ENCODE results near the gene HGFAC. TPM values are rescaled to one million over a fixed set of nuclear protein-coding genes. Genes with fewer than 3 reads are reported as not detected.

HGFAC gene
- total RNA-seq, 1 donor from 2014 or later, result 1.2 TPM

- Histone ChIP-seq H3K4me3 (no peak overlapping the region), H3K27ac (no peak overlapping the region), H3K27me3 (no peaks in the 10 kb centered on the region), H3K4me1 (no peaks in the 10 kb centered on the region), H3K36me3 (peaks cover 71% of the 10 kb centered on the region), H3K9me3 (no peaks in the 10 kb centered on the region)
- no peak for TF ChIP-seq CTCF (IDR thresholded peaks at IDR 0.05)
- ATAC-seq (no peak), DNase-seq (peak; percentile 38)
- intact Hi-C loops (cut with DNase I), result no loop called here
Observed at GRCh38 chr4:3420956-3421355, 20.8 kb upstream of the HGFAC start.

GRCh38 chr4:3421470-3421869 lies 20.3 kb upstream of the HGFAC start:
- H3K4me1 ChIP-seq, result no peaks in the 10 kb centered on the region
- ATAC-seq, result no peak
- H3K36me3 ChIP-seq, result peaks cover 69% of the 10 kb centered on the region
- no peaks in the 10 kb centered on the region for H3K27me3 ChIP-seq
- no peak overlapping the region for H3K27ac ChIP-seq
- H3K9me3 ChIP-seq, result no peaks in the 10 kb centered on the region
- H3K4me3 ChIP-seq, result no peak overlapping the region
- intact Hi-C loops (cut with DNase I), result no loop called here
- peak; percentile 52 for DNase-seq
- no peak for TF ChIP-seq CTCF (IDR thresholded peaks at IDR 0.05)

- Histone ChIP-seq H3K4me1 (no peaks in the 10 kb centered on the region), H3K27ac (no peak overlapping the region), H3K9me3 (no peaks in the 10 kb centered on the region), H3K36me3 (peaks cover 67% of the 10 kb centered on the region), H3K4me3 (no peak overlapping the region), H3K27me3 (no peaks in the 10 kb centered on the region)
- ATAC-seq (no peak), DNase-seq (no peak)
- no peak for TF ChIP-seq CTCF (IDR thresholded peaks at IDR 0.05)
- intact Hi-C loops (cut with DNase I), result no loop called here
Observed at GRCh38 chr4:3422241-3422801, 19.4 kb upstream of the HGFAC start.

GRCh38 chr4:3422808-3423297 lies 18.9 kb upstream of the HGFAC start:
- H3K4me3 ChIP-seq, result no peak overlapping the region
- no peaks in the 10 kb centered on the region for H3K9me3 ChIP-seq
- DNase-seq (no peak), ATAC-seq (no peak)
- no peak overlapping the region for H3K27ac ChIP-seq
- no peaks in the 10 kb centered on the region for H3K4me1 ChIP-seq
- intact Hi-C loops (cut with DNase I), result no loop called here
- peaks cover 66% of the 10 kb centered on the region for H3K36me3 ChIP-seq
- no peaks in the 10 kb centered on the region for H3K27me3 ChIP-seq
- TF ChIP-seq CTCF (IDR thresholded peaks at IDR 0.05), result no peak

DNA sequence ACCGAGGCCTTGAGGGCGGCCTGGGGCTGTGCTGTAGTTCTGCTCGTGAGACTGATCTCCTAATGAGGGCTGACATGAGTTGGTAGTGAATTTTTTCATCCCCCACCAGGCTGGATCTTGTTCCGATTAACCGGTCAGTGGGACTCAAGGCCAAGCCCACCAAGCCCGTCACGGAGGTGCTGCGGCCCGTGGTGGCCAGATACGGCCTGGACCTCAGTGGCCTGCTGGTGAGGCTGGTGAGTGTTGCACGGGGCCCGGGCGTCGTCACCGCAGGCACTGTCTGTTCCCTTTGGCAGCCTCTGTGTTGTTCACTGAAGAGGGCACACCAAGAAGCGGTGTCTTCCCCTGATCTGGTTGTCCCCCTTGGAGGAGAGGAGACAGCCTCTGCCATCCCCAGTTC lies 18.4 kb upstream of the HGFAC start:
- H3K27me3 ChIP-seq, result no peaks in the 10 kb centered on the region
- no peak overlapping the region for H3K27ac ChIP-seq
- no peak overlapping the region for H3K4me3 ChIP-seq
- no peak for DNase-seq
- peaks cover 66% of the 10 kb centered on the region for H3K36me3 ChIP-seq
- no peaks in the 10 kb centered on the region for H3K9me3 ChIP-seq
- ATAC-seq, result no peak
- no peak for TF ChIP-seq CTCF (IDR thresholded peaks at IDR 0.05)
- intact Hi-C loops (cut with DNase I), result no loop called here
- H3K4me1 ChIP-seq, result no peaks in the 10 kb centered on the region

DNA sequence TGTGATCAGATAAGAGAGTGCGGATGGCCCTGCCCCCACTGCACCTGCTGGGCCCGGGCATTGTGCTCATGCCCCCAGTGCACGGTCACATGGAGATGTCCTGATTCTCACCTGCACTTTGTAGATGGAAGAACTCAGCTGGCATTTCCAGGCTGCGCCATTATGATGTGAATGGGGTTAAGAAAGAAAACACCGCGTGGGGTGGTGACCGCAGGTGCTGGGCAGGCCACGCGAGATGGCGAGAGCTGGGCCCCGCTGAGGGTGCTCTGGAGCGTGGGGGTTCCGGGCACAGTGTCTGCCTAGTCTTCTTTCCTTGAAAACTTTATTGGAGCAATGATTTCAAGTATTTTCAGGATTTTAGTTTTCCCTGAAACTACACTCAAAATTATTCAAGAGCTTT lies 17.8 kb upstream of the HGFAC start:
- no peak for TF ChIP-seq CTCF (IDR thresholded peaks at IDR 0.05)
- H3K36me3 ChIP-seq, result peaks cover 70% of the 10 kb centered on the region
- intact Hi-C loops (cut with DNase I), result no loop called here

More for the DNA sequence above, 17.8 kb upstream of the HGFAC start:
- Histone ChIP-seq H3K27me3 (no peaks in the 10 kb centered on the region), H3K4me3 (no peak overlapping the region), H3K27ac (no peak overlapping the region), H3K9me3 (no peaks in the 10 kb centered on the region), H3K4me1 (no peaks in the 10 kb centered on the region)
- no peak for DNase-seq
- ATAC-seq, result no peak
